OCI-LY7 (cell line): Measurements from ENCODE around the gene TCTN1.

Source experiments
- CTCF ChIP-seq: fragments of 200-600 bp; sonication (generic); conservative IDR thresholded peaks from 2 replicates; pipeline ENCODE4 v1.5.1; 2014; ENCODE audit warnings: mild to moderate bottlenecking, antibody characterized with exemption, low read length, moderate library complexity, mixed read lengths
- EZH2phosphoT487 ChIP-seq: fragments of 200-600 bp; sonication (generic); IDR thresholded peaks from 2 replicates; pipeline ENCODE4 v1.6.1; 2018; ENCODE audit warnings: low read depth, borderline replicate concordance, mild to moderate bottlenecking, mixed run types, antibody characterized with exemption, low read length, moderate library complexity, mixed read lengths

- TF ChIP-seq CTCF (no peak), EZH2phosphoT487 (no peak)
Observed at GRCh38 chr12:110640275-110641025, 26.5 kb downstream of the TCTN1 start.
